WTC11 (cell line): ENCODE data around the gene STK24. TPM values are rescaled to one million over a fixed set of nuclear protein-coding genes. Genes with fewer than 3 reads are reported as not detected.
"Not testable (repeated sequence)": the region's sequence is repeated elsewhere in the genome, so short reads cannot be mapped to it uniquely, and the experiment has no call there.

Experiments
- ATAC-seq: fragments of 200-7000 bp; cut with Tn5 transposase; 2 replicates; pipeline ENCODE4 v1.10.0; 2021; ENCODE audit warnings: mild to moderate bottlenecking, moderate library complexity
- CTCF ChIA-PET: fragments of 300-600 bp; sonication (Branson Sonifier 250); formaldehyde crosslinking; loops from one replicate; lab custom pipeline; 2021; ENCODE audit warnings: antibody characterized with exemption; lab: Charles Lee
- POLR2A ChIA-PET: fragments of 350-600 bp; sonication (Branson Sonifier 250); formaldehyde crosslinking; loops from one replicate; lab custom pipeline; 2021; ENCODE audit warnings: antibody characterized with exemption; lab: Charles Lee
- DNase-seq: peaks from one replicate; pipeline ENCODE4 v3.0.0; 2021; ENCODE audit warnings: low spot score
- H3K27ac Mint-ChIP-seq: 2 replicates; pipeline ENCODE4 v1.8.0; 2021; ENCODE audit warnings: mixed read lengths
- H3K27me3 Mint-ChIP-seq: 2 replicates; pipeline ENCODE4 v1.8.0; 2021; ENCODE audit warnings: low read depth, mild to moderate bottlenecking, moderate library complexity, mixed read lengths
- H3K36me3 Mint-ChIP-seq: 2 replicates; pipeline ENCODE4 v1.8.0; 2021; ENCODE audit warnings: mixed read lengths
- H3K4me1 Mint-ChIP-seq: 2 replicates; pipeline ENCODE4 v1.8.0; 2022; ENCODE audit warnings: mixed read lengths
- H3K4me3 Mint-ChIP-seq: 2 replicates; pipeline ENCODE4 v1.8.0; 2021; ENCODE audit warnings: mild to moderate bottlenecking, moderate library complexity, mixed read lengths
- H3K9me3 Mint-ChIP-seq: 2 replicates; pipeline ENCODE4 v1.8.0; 2021; ENCODE audit warnings: mixed read lengths
- EMX1 ChIP-seq: fragments of 250-450 bp; sonication (Bioruptor Pico); IDR thresholded peaks from 2 replicates; pipeline ENCODE4 v1.8.0; 2021; ENCODE audit warnings: mild to moderate bottlenecking
- ESRRA ChIP-seq: sonication (generic); formaldehyde crosslinking; IDR thresholded peaks from 2 replicates; pipeline ENCODE4 v1.8.1; 2022; ENCODE audit warnings: mild to moderate bottlenecking, missing genetic modification reagents, borderline replicate concordance
- GABPB1 ChIP-seq: sonication (generic); formaldehyde crosslinking; IDR thresholded peaks from 2 replicates; pipeline ENCODE4 v1.8.1; 2023; ENCODE audit warnings: mild to moderate bottlenecking, missing genetic modification reagents
- GTF2I ChIP-seq: fragments of 250-450 bp; sonication (Bioruptor Pico); conservative IDR thresholded peaks from 2 replicates; pipeline ENCODE4 v1.4.0; 2021; ENCODE audit warnings: mild to moderate bottlenecking
- JUN ChIP-seq: sonication (generic); formaldehyde crosslinking; IDR thresholded peaks from 2 replicates; pipeline ENCODE4 v1.8.0; 2023; ENCODE audit warnings: mild to moderate bottlenecking, missing genetic modification reagents
- NFE2L1 ChIP-seq: sonication (generic); formaldehyde crosslinking; IDR thresholded peaks from 2 replicates; pipeline ENCODE4 v1.8.1; 2023; ENCODE audit warnings: missing genetic modification reagents
- NR2C2 ChIP-seq: sonication (generic); formaldehyde crosslinking; IDR thresholded peaks from 2 replicates; pipeline ENCODE4 v1.8.0; 2022; ENCODE audit warnings: mild to moderate bottlenecking, missing genetic modification reagents
- PRDM15 ChIP-seq: sonication (generic); formaldehyde crosslinking; IDR thresholded peaks from 2 replicates; pipeline ENCODE4 v1.8.0; 2022; ENCODE audit warnings: missing genetic modification reagents
- SOX15 ChIP-seq: fragments of 250-450 bp; sonication (Bioruptor Pico); IDR thresholded peaks from 2 replicates; pipeline ENCODE4 v1.9.0; 2021; ENCODE audit warnings: mild to moderate bottlenecking
- TCF7 ChIP-seq: sonication (generic); formaldehyde crosslinking; IDR thresholded peaks from 2 replicates; pipeline ENCODE4 v1.8.0; 2022; ENCODE audit warnings: mild to moderate bottlenecking, low read depth, missing genetic modification reagents, moderate library complexity
- ZBTB21 ChIP-seq: sonication (generic); formaldehyde crosslinking; IDR thresholded peaks from 2 replicates; pipeline ENCODE4 v1.8.1; 2023; ENCODE audit warnings: mild to moderate bottlenecking, missing genetic modification reagents, borderline replicate concordance
- ZNF138 ChIP-seq: sonication (generic); formaldehyde crosslinking; conservative IDR thresholded peaks from 2 replicates; pipeline ENCODE4 v1.8.1; 2022; ENCODE audit warnings: mild to moderate bottlenecking, moderate library complexity, missing genetic modification reagents
- ZNF232 ChIP-seq: sonication (generic); formaldehyde crosslinking; IDR thresholded peaks from 2 replicates; pipeline ENCODE4 v1.8.0; 2022; ENCODE audit warnings: mild to moderate bottlenecking, missing genetic modification reagents
- ZNF263 ChIP-seq: sonication (generic); formaldehyde crosslinking; IDR thresholded peaks from 2 replicates; pipeline ENCODE4 v1.8.1; 2022; ENCODE audit warnings: low read depth, mild to moderate bottlenecking, moderate library complexity, missing genetic modification reagents
- total RNA-seq: library from RNA; stranded (reverse); gene quantifications from 3 replicates; pipeline ENCODE4 v1.2.3, GENCODE V29; 2021
- TF ChIP-seq, protein P1 (sequence below): sonication (generic); formaldehyde crosslinking; conservative IDR thresholded peaks from 2 replicates; pipeline ENCODE4 v1.8.1; 2022; ENCODE audit warnings: mild to moderate bottlenecking, missing genetic modification reagents
- TF ChIP-seq, protein P2 (sequence below): sonication (generic); formaldehyde crosslinking; IDR thresholded peaks from 2 replicates; pipeline ENCODE4 v1.8.0; 2022; ENCODE audit warnings: mild to moderate bottlenecking, missing genetic modification reagents

The STK24 gene
- total RNA-seq, 1 experiment from 2014 or later, result 138 TPM

- no peaks in the 10 kb centered on the region for H3K36me3 Mint-ChIP-seq
- CTCF ChIA-PET, result no interaction called here
- no peaks in the 10 kb centered on the region for H3K9me3 Mint-ChIP-seq
- TF ChIP-seq NFE2L1 (CRISPR knock-in tag) (no peak), ZBTB21 (CRISPR knock-in tag) (no peak), ZNF263 (CRISPR knock-in tag) (no peak), TCF7 (CRISPR knock-in tag) (no peak), SOX15 (CRISPR knock-in tag) (no peak), ZNF232 (CRISPR knock-in tag) (no peak), PRDM15 (CRISPR knock-in tag) (no peak), GTF2I (CRISPR knock-in tag) (no peak), ESRRA (no peak)
- TF ChIP-seq, protein P1, sequence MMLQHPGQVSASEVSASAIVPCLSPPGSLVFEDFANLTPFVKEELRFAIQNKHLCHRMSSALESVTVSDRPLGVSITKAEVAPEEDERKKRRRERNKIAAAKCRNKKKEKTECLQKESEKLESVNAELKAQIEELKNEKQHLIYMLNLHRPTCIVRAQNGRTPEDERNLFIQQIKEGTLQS (CRISPR knock-in tag), result no peak
- TF ChIP-seq, protein P2, sequence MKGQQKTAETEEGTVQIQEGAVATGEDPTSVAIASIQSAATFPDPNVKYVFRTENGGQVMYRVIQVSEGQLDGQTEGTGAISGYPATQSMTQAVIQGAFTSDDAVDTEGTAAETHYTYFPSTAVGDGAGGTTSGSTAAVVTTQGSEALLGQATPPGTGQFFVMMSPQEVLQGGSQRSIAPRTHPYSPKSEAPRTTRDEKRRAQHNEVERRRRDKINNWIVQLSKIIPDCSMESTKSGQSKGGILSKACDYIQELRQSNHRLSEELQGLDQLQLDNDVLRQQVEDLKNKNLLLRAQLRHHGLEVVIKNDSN (CRISPR knock-in tag), result no peak
- DNase-seq, result no peak
- H3K27me3 Mint-ChIP-seq, result no peaks in the 10 kb centered on the region
- ATAC-seq, result no peak
- no peak overlapping the region for H3K27ac Mint-ChIP-seq
- POLR2A ChIA-PET, result no interaction called here
- H3K4me1 Mint-ChIP-seq, result no peaks in the 10 kb centered on the region
- no peak overlapping the region for H3K4me3 Mint-ChIP-seq
These were observed 15.4 kb upstream of the STK24 start for GRCh38 chr13:98592362-98592732.

GRCh38 chr13:98591721-98592361 lies 14.9 kb upstream of the STK24 start:
- H3K9me3 Mint-ChIP-seq, result no peaks in the 10 kb centered on the region
- ChIA-PET CTCF (no interaction called here), POLR2A (no interaction called here)
- no peaks in the 10 kb centered on the region for H3K27me3 Mint-ChIP-seq
- H3K36me3 Mint-ChIP-seq, result no peaks in the 10 kb centered on the region
- H3K4me1 Mint-ChIP-seq, result no peaks in the 10 kb centered on the region
- TF ChIP-seq EMX1 (CRISPR knock-in tag) (no peak), JUN (CRISPR knock-in tag) (no peak), ZNF138 (CRISPR knock-in tag) (no peak), GABPB1 (CRISPR knock-in tag) (no peak), NR2C2 (CRISPR knock-in tag) (no peak)
- no peak overlapping the region for H3K4me3 Mint-ChIP-seq
- DNase-seq (no peak), ATAC-seq (no peak)
- no peak overlapping the region for H3K27ac Mint-ChIP-seq

GRCh38 chr13:98590471-98590870 lies 13.6 kb upstream of the STK24 start:
- H3K27ac Mint-ChIP-seq, POLR2A ChIA-PET, DNase-seq, H3K4me1 Mint-ChIP-seq, H3K4me3 Mint-ChIP-seq, CTCF ChIA-PET, ATAC-seq, H3K9me3 Mint-ChIP-seq, H3K27me3 Mint-ChIP-seq, H3K36me3 Mint-ChIP-seq: not testable (repeated sequence)

- ATAC-seq, H3K27me3 Mint-ChIP-seq, DNase-seq, H3K36me3 Mint-ChIP-seq, CTCF ChIA-PET, H3K9me3 Mint-ChIP-seq, H3K4me3 Mint-ChIP-seq, H3K27ac Mint-ChIP-seq, H3K4me1 Mint-ChIP-seq, POLR2A ChIA-PET: not testable (repeated sequence)
These were observed 12.6 kb upstream of the STK24 start for GRCh38 chr13:98589516-98589915.
